ENCODE measurements around the gene CLIP4.

The CLIP4 gene

DNA sequence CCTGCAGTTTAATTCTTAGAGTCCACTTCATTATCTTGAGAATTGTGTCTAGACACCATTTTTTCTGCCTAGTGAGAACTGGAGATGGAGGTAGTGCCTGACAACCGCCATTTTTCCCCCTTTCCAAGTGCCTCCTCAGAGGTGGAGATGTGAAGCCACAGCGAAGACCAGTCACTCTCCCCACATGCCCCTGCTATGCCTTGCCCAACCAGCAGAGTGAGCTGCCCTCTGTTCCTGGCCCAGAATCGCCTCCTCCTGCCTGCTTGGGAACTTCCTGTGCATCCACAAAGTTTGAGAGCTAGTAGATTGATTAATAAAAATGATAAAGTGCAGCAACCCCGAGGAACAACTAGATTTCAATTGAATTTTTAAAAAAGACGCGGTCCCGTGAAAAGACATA lies 123.3 kb downstream of the CLIP4 start:
- TF ChIP-seq CTCF (conservative IDR thresholded peaks at IDR 0.05; ENCODE audit: low read length) (peak; percentile 79), EZH2phosphoT487 (IDR thresholded peaks at IDR 0.05; ENCODE audit: borderline replicate concordance) (no peak)
- H3K79me2 ChIP-seq (ENCODE audit: insufficient read depth, low read length): no peaks in the 10 kb centered on the region

More for the DNA sequence above, 123.3 kb downstream of the CLIP4 start:
- Histone ChIP-seq H3K9me2 (replicated peaks; ENCODE audit: low read depth, low read length) (no peaks in the 10 kb centered on the region), H3K36me3 (ENCODE audit: insufficient read depth, low read length) (no peaks in the 10 kb centered on the region), H3K9ac (ENCODE audit: low read depth, low read length, poor library complexity, severe bottlenecking) (no peak overlapping the region), H4K20me1 (ENCODE audit: insufficient read depth, low read length, poor library complexity, severe bottlenecking) (no peaks in the 10 kb centered on the region), H3K4me2 (ENCODE audit: low read depth, low read length, poor library complexity, severe bottlenecking) (no peak overlapping the region), H3K9me3 (ENCODE audit: insufficient read depth, low read depth, low read length) (no peaks in the 10 kb centered on the region), H2AFZ (ENCODE audit: low read length) (no peak overlapping the region), H3K4me1 (ENCODE audit: insufficient read depth, low read length, poor library complexity, severe bottlenecking) (no peaks in the 10 kb centered on the region), H3K4me3 (ENCODE audit: low read length, poor library complexity, severe bottlenecking) (no peak overlapping the region), H3F3A (ENCODE audit: low read depth) (no peaks in the 10 kb centered on the region), H3K27me3 (ENCODE audit: insufficient read depth, low read length, poor library complexity, severe bottlenecking) (no peaks in the 10 kb centered on the region)

All from Loucy (cell line).